CD14-positive monocyte (primary cell): ENCODE results near the gene PAK4. TPM values are rescaled to one million over a fixed set of nuclear protein-coding genes. Genes with fewer than 3 reads are reported as not detected.

Experiments used
- DNase-seq, 3 donors: peaks; one replicate each; pipeline ENCODE4 v3.0.0-alpha.2; 2011 to 2022
- H2AFZ ChIP-seq: 2 replicates; pipeline ENCODE4 v1.6.0; 2012; ENCODE audit warnings: mild to moderate bottlenecking, low read depth, low read length, inconsistent platforms; ENCODE audit not compliant: insufficient read depth, poor library complexity, severe bottlenecking
- H3K27ac ChIP-seq, 2 donors: 1 replicate in 1 of 2; 2 replicates in 1 of 2; pipeline ENCODE4 v1.5.1; 2012 to 2013; ENCODE audit warnings: low read length in 2 of 2, control low read depth in 1 of 2, inconsistent platforms in 1 of 2, low read depth in 1 of 2, mild to moderate bottlenecking in 1 of 2
- H3K27me3 ChIP-seq, 2 donors: one replicate each; pipeline versions ENCODE4 v1.6.0 to v1.6.1; 2011 to 2013; ENCODE audit warnings: low read length in 2 of 2; ENCODE audit not compliant: control insufficient read depth in 2 of 2, insufficient read depth in 2 of 2
- H3K36me3 ChIP-seq, 2 donors: replicated peaks in 1 of 2; 1 replicate in 1 of 2; 2 replicates in 1 of 2; pipeline versions ENCODE4 v1.5.1 to v1.6.1; 2012 to 2013; ENCODE audit warnings: low read length in 2 of 2, control low read depth in 1 of 2, inconsistent platforms in 1 of 2, mild to moderate bottlenecking in 1 of 2; ENCODE audit not compliant: insufficient read depth in 2 of 2, control insufficient read depth in 1 of 2
- H3K4me1 ChIP-seq, 2 donors: 1 replicate in 1 of 2; 2 replicates in 1 of 2; pipeline versions ENCODE4 v1.5.1 to v1.6.1; 2012 to 2013; ENCODE audit warnings: low read length in 2 of 2, control low read depth in 1 of 2, inconsistent platforms in 1 of 2, mild to moderate bottlenecking in 1 of 2, moderate library complexity in 1 of 2; ENCODE audit not compliant: insufficient read depth in 2 of 2, control insufficient read depth in 1 of 2
- H3K4me2 ChIP-seq: replicated peaks from 2 replicates; pipeline ENCODE3; 2012; ENCODE audit warnings: low read length, moderate library complexity, mild to moderate bottlenecking; ENCODE audit not compliant: poor library complexity, severe bottlenecking; ENCODE audit errors: extremely low read depth
- H3K4me3 ChIP-seq, 3 experiments: fragments of 200-600 bp in 1 of 3; sonication (generic) in 1 of 3; replicated peaks in 1 of 3; 1 replicate in 2 of 3; 2 replicates in 1 of 3; pipeline ENCODE4 v1.5.1; 2011 to 2013; ENCODE audit warnings: low read length in 3 of 3, mild to moderate bottlenecking in 3 of 3, control low read depth in 2 of 3, low read depth in 2 of 3, inconsistent platforms in 1 of 3, moderate library complexity in 1 of 3
- H3K79me2 ChIP-seq: 2 replicates; pipeline ENCODE4 v1.6.0; 2012; ENCODE audit warnings: mild to moderate bottlenecking, control low read depth, inconsistent platforms, low read length, moderate library complexity; ENCODE audit not compliant: insufficient read depth
- H3K9ac ChIP-seq: 2 replicates; pipeline ENCODE4 v1.6.0; 2017; ENCODE audit warnings: low read length, mild to moderate bottlenecking; ENCODE audit not compliant: insufficient read depth, poor library complexity, severe bottlenecking
- H3K9me3 ChIP-seq, 2 donors: replicated peaks in 1 of 2; 1 replicate in 1 of 2; 2 replicates in 1 of 2; pipeline versions ENCODE4 v1.5.1 to v1.6.1; 2012 to 2013; ENCODE audit warnings: low read length in 2 of 2, control low read depth in 1 of 2; ENCODE audit not compliant: control insufficient read depth in 1 of 2, insufficient read depth in 1 of 2
- H4K20me1 ChIP-seq: 2 replicates; pipeline ENCODE4 v1.6.0; 2012; ENCODE audit warnings: mild to moderate bottlenecking, low read length, control low read depth, moderate library complexity; ENCODE audit not compliant: insufficient read depth
- H3K27ac Mint-ChIP-seq, 7 donors: one replicate each; pipeline ENCODE4 v1.8.0; 2020; ENCODE audit warnings: mild to moderate bottlenecking in 7 of 7, mixed read lengths in 7 of 7, moderate library complexity in 6 of 7, inconsistent platforms in 2 of 7
- H3K27me3 Mint-ChIP-seq, 3 donors: one replicate each; pipeline ENCODE4 v1.8.0; 2021 to 2022; ENCODE audit warnings: low read depth in 3 of 3, mild to moderate bottlenecking in 3 of 3, mixed read lengths in 3 of 3, moderate library complexity in 3 of 3, inconsistent platforms in 1 of 3
- H3K36me3 Mint-ChIP-seq, 2 donors: one replicate each; pipeline ENCODE4 v1.8.0; 2020; ENCODE audit warnings: mixed read lengths in 2 of 2, inconsistent platforms in 1 of 2, mild to moderate bottlenecking in 1 of 2
- H3K4me1 Mint-ChIP-seq: one replicate; pipeline ENCODE4 v1.8.0; 2020; ENCODE audit warnings: mild to moderate bottlenecking, mixed read lengths
- H3K4me3 Mint-ChIP-seq, 2 donors: one replicate each; pipeline ENCODE4 v1.8.0; 2020; ENCODE audit warnings: mild to moderate bottlenecking in 2 of 2, mixed read lengths in 2 of 2, moderate library complexity in 1 of 2
- H3K9me3 Mint-ChIP-seq, 7 donors: one replicate each; pipeline ENCODE4 v1.8.0; 2020 to 2022; ENCODE audit warnings: mixed read lengths in 7 of 7, mild to moderate bottlenecking in 6 of 7, moderate library complexity in 6 of 7, inconsistent platforms in 2 of 7
- WGBS: methylation state at CpG from one replicate; pipeline ENCODE4 v1.1.5; 2013; ENCODE audit warnings: missing lambda C conversion rate; ENCODE audit not compliant: insufficient coverage; 5-methylcytosine and 5-hydroxymethylcytosine counted together
- intact Hi-C, 2 donors: fragments of 100-400 bp; cut with micrococcal nuclease; formaldehyde crosslinking; loops; one replicate each; pipeline versions ENCODE4 v1.15.0 to v1.15.1; 2023
- polyA plus RNA-seq, 3 donors: library from polyadenylated mRNA; depleted of rRNA in 1 of 3; unstranded in 2 of 3; stranded (reverse) in 1 of 3; fragments of 300-500 nt in 2 of 3; fragments of >200 nt in 1 of 3; fragmentation: Illumina TruSeq in 2 of 3; gene quantifications; 1 replicate in 2 of 3; 2 replicates in 1 of 3; pipeline ENCODE4 v1.2.3, GENCODE V29; 2012 to 2021
- TF ChIP-seq, protein P1 (sequence below): fragments of 200-600 bp; IDR thresholded peaks from one replicate; pipeline ENCODE4 v1.8.0; 2022; ENCODE audit warnings: antibody characterized with exemption, mild to moderate bottlenecking

The PAK4 gene
- polyA plus RNA-seq, 3 donors, result 1.3 to 11.3 (median 1.5) TPM

GRCh38 chr19:39180749-39181148 is 55.2 kb downstream of the PAK4 start:
- no peak for DNase-seq
- Histone ChIP-seq H3K9me3 (no peaks in the 10 kb centered on the region), H3K4me2 (no peak overlapping the region), H3K4me3 (no peak overlapping the region), H2AFZ (no peak overlapping the region), H3K36me3 (peaks cover 26 to 41% of the 10 kb centered on the region in 2 donors), H3K27ac (no peak overlapping the region), H3K79me2 (no peaks in the 10 kb centered on the region), H3K27me3 (no peaks in the 10 kb centered on the region), H3K9ac (no peak overlapping the region), H3K4me1 (no peaks in the 10 kb centered on the region), H4K20me1 (no peaks in the 10 kb centered on the region)
- intact Hi-C loops, result no loop called here
- Mint-ChIP-seq H3K27me3 (peaks cover 0 to 3% (median under 1%) of the 10 kb centered on the region in 3 donors), H3K36me3 (peaks cover 14 to 44% of the 10 kb centered on the region in 2 donors), H3K27ac (no peak overlapping the region), H3K9me3 (peaks cover 0 to 2% (median 0%) of the 10 kb centered on the region in 7 donors), H3K4me3 (no peak overlapping the region), H3K4me1 (no peaks in the 10 kb centered on the region)
- TF ChIP-seq, protein P1, sequence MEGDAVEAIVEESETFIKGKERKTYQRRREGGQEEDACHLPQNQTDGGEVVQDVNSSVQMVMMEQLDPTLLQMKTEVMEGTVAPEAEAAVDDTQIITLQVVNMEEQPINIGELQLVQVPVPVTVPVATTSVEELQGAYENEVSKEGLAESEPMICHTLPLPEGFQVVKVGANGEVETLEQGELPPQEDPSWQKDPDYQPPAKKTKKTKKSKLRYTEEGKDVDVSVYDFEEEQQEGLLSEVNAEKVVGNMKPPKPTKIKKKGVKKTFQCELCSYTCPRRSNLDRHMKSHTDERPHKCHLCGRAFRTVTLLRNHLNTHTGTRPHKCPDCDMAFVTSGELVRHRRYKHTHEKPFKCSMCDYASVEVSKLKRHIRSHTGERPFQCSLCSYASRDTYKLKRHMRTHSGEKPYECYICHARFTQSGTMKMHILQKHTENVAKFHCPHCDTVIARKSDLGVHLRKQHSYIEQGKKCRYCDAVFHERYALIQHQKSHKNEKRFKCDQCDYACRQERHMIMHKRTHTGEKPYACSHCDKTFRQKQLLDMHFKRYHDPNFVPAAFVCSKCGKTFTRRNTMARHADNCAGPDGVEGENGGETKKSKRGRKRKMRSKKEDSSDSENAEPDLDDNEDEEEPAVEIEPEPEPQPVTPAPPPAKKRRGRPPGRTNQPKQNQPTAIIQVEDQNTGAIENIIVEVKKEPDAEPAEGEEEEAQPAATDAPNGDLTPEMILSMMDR, result no peak
- 88% methylated on average over 9 of the region's 9 CpGs for WGBS

DNA sequence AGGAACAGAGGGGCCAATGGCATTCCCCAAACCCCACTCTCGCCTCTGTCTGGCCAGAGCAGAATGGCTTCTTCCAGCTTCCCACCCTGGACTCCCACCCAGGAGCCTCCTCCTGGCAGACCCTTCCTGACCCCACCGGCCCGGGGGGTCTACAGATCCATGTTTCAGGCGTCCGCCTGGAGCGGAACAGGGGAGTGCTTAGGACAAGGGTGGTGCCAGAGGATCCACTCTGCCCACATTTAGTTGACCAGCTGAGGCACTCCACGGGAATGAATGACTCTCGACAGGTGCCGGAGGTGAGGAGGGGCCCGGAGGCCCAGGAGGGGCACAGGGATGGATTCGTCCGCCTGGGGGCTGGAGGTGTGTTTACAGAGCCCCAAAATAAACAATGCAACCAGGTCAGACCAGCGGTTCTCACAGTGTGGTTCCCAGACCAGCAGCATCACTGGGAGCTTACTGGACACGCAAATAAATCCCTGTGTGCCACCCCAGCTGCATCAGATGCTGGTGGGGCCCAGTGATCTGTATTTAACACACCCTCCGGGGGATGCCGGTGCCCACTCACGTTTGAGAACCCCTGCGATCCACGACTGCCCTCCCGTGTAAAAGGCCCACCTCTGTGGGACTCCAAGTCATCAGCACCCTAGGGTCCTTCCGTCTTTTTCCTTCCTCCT is 56.1 kb downstream of the PAK4 start:
- Mint-ChIP-seq H3K27me3 (peaks cover 0 to 3% (median 3%) of the 10 kb centered on the region in 3 donors), H3K9me3 (peaks cover 0 to 2% (median 0%) of the 10 kb centered on the region in 7 donors), H3K4me3 (no peak overlapping the region), H3K4me1 (no peaks in the 10 kb centered on the region), H3K27ac (no peak overlapping the region), H3K36me3 (peaks cover 14 to 36% of the 10 kb centered on the region in 2 donors)
- 96% methylated on average over 16 of the region's 21 CpGs for WGBS
- no peak overlapping the region for H3K4me3 ChIP-seq
- no peak overlapping the region for H3K27ac ChIP-seq
- no peaks in the 10 kb centered on the region for H3K27me3 ChIP-seq
- H3K4me1 ChIP-seq, result no peaks in the 10 kb centered on the region
- H3K9me3 ChIP-seq, result no peaks in the 10 kb centered on the region
- TF ChIP-seq, protein P1, result no peak
- H3K9ac ChIP-seq, result no peak overlapping the region
- no peak overlapping the region for H2AFZ ChIP-seq
- DNase-seq, result no peak
- H4K20me1 ChIP-seq, result no peaks in the 10 kb centered on the region
- peaks cover 24 to 32% of the 10 kb centered on the region in 2 donors for H3K36me3 ChIP-seq
- no peak overlapping the region for H3K4me2 ChIP-seq
- intact Hi-C loops, result no loop called here
- no peaks in the 10 kb centered on the region for H3K79me2 ChIP-seq
